ENCODE measurements around the gene RAD51B.

DNA sequence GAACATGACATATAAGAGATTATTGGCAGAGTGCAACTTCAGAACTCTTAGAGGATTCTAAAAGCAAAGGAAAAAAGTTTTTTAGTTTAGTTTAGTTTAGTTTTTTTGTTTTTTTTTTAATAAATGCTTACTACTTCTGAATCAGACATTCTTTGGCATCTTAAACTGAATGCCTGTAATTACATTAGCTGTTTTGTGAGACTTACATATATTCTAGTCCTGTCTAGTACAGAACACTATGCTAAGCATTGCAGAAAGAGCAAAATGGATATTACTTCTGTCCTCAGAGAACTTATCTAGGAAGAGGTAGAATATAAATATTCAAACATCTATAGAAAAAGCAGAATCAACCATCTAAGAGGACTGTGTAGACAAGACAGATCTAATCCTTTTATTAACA lies 133.2 kb downstream of the RAD51B start:
- TF ChIP-seq, protein P1, sequence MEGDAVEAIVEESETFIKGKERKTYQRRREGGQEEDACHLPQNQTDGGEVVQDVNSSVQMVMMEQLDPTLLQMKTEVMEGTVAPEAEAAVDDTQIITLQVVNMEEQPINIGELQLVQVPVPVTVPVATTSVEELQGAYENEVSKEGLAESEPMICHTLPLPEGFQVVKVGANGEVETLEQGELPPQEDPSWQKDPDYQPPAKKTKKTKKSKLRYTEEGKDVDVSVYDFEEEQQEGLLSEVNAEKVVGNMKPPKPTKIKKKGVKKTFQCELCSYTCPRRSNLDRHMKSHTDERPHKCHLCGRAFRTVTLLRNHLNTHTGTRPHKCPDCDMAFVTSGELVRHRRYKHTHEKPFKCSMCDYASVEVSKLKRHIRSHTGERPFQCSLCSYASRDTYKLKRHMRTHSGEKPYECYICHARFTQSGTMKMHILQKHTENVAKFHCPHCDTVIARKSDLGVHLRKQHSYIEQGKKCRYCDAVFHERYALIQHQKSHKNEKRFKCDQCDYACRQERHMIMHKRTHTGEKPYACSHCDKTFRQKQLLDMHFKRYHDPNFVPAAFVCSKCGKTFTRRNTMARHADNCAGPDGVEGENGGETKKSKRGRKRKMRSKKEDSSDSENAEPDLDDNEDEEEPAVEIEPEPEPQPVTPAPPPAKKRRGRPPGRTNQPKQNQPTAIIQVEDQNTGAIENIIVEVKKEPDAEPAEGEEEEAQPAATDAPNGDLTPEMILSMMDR (conservative IDR thresholded peaks at IDR 0.05; ENCODE audit: low read depth, low read length): no peak
- TF ChIP-seq EZH2 (IDR thresholded peaks at IDR 0.05; ENCODE audit: low read length, unreplicated experiment): no peak

Data from PC-3 (cell line).